Ureter (tissue), 1 donor: Measurements from ENCODE around the gene IFT88. TPM values are rescaled to one million over a fixed set of nuclear protein-coding genes. Genes with fewer than 3 reads are reported as not detected.

Source experiments
- DNase-seq: peaks from one replicate; pipeline ENCODE4 v3.0.0-alpha.2; 2020; ENCODE audit warnings: low spot score
- total RNA-seq: library from RNA; stranded (reverse); gene quantifications from one replicate; pipeline ENCODE4 v1.2.4, GENCODE V29; 2023
- donor health status: DM: yes; HTN: yes; CAD: no.

The IFT88 gene
- total RNA-seq, 1 donor from 2014 or later: 20.7 TPM

DNA sequence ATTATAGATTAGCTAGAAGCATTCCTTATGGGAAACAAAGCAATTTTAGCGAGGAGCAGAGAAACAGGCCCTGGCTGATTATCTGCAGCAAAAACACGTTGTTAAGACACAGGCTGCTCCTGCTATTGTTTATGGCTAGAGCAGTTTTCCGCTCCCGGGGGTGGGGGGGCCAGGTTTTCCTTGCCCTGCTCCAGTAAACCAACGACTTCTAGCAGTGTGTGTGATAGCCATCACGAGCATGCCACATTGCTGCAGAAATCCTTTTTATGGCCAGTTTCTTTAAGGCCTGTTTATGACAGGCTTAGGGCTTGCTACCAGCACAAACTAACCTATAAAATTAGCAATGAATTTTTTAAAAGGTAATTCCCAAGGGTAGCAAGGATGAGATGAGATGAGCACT lies 118.1 kb downstream of the IFT88 start:
- no peak for DNase-seq

DNA sequence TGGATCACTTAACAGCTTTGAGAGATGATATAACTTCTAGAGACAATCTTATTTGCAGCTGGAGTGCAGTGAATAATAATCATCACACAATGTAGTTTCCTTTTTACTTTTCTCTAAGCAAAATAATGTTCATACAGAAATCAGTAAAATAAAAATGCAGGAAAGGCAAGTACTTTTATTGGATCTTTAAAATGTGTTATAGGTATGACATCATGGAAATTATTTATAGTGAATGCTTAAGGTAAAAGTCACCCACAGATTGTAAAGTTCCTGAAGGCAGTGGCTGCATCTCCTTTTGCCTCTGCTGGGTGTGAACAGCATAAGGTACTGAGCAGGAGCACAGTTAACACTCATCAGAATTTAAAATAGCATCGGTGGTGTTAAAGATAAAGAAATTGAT lies 119.2 kb downstream of the IFT88 start:
- DNase-seq: no peak

DNA sequence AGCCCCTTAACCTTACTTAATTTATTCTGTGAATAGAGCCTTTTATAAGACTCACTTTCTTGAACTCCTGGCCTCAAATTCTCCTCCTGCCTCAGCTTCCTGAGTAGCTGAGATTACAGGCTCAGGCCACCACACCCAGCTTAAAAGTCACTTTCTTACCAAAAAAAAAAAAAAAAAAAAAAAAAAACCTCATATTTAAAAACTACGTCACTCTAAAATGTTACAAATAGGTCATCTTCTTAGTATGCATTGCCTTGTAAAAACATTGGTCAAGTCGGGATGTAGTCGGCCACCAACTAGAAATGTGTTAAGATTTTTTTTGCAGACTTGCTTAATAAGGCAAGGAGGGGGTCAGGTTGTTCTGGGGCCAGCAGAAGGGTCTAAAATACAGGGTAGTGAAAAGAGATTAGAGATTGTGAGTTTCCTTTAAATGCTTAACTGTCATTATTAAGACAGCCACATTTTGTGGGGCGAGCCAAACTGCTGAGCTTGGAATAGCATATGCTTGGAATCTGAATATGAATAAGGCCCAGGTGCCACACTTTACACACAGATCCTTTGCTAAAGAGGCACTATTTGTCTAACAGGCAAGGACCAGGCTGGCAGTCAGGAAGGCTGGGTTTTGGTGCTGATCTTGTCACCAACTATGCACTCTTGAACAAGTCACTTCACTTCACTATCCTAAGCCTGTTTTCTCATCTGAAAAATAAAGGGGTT lies 120.1 kb downstream of the IFT88 start:
- no peak for DNase-seq

DNA sequence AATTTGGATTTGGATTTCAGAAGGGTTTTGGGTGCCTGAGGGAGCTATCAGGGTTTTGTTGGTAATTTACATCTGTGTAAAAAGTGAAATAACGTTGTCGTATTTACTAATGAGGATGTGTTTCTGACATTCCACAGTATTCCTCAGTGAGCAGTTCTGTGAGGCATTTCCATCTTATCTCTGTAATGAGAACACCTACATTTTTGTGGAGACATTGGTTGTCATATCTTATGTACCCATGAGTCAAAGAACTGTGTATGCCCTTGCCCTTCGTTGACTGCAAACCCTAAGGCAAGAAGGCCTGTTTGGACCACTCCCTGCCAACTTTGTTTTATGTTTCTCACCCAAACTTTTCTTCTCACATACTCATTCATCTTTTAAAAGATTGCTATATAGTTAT lies 122.3 kb downstream of the IFT88 start:
- no peak for DNase-seq

DNA sequence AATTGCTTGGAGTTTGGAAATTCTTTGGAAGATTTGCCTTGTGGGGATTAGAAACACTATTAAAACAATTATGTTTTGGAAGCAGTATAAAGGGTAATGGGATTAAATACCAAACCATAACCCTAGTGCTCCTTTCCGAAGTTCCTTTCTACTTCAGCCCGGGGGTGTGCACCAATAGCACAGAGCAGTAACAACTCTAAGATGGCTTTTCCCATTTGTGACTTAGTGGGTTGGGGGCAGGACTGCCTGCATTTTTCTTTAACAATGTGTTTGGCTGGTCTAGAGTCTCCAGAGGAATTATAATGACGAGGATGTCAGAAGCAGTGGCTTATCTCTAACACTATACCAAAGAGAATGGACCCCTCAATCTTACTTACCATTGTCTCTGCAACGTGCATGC lies 124.7 kb downstream of the IFT88 start:
- DNase-seq: no peak

DNA sequence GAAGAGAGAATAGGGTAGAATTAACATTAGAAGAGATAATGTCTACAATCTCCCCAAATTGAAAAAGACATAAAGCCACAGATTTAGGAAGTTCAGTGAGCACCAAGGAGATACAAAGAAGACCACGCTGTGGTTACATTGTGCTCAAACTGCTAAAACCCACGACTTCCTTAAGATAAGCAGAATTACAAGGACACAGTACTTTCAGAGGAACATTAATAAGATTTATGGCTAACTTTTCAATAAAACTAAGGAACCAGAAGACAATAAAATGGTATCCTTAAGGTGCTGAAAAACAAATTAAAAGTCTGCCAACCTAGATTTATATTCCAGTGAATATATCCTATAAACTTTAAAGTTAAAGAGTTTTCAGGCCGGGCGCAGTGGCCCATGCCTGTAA lies 129.1 kb downstream of the IFT88 start:
- no peak for DNase-seq

DNA sequence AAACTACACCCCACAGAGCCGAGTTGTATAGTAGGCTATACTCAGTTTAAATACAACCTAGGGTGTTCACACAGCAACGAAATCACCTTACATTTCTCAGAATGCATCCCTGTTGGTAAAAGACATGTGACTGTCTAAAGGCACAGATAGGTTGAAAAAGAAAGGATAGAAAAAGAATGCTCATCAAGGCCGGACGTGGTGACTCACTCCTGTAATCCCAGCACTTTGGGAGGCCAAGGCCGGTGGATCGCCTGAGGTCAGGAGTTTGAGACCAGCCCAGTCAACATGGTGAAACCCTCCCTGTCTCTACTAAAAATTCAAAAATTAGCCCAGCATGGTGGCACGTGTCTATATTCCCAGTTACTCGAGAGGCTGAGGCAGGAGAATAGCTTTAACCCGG lies 132.8 kb downstream of the IFT88 start:
- no peak for DNase-seq

DNA sequence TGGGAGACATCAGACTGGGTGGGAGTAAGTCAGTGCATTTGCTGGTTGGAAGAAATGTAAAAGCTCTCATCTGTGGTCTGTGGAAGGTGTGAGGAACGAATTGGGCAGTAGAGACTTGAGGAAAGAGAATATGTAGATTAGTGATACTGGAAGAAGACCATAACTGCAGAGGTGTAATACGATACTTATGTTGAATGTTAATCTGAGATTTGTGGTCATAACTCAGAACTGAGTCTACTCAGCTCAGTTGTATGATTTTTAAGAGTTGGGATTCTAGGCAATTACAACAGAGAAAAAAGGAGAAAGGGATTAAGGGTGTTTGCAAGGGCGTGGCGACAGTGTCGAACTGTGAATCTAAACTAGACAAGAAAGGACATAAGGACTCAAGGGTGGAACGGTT lies 133.3 kb downstream of the IFT88 start:
- no peak for DNase-seq

DNA sequence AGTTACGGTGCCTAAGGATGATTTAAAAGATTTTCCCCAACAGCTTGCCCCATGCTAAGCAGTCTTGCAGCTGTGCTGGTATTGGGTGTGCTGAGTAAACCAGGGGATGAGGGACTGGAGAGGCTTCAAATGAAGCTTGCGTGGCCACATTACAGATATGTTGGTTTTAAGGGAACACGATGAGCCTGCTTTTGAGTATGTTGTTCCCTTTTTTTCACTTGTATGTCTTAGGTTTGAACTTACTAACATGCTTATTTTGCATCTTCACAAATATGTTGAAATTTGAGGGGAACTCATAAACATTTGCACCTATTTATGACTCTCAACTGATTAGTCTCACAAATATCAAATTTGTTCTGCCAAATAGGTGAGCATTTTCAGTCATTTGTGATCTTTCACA lies 134.5 kb downstream of the IFT88 start:
- no peak for DNase-seq

DNA sequence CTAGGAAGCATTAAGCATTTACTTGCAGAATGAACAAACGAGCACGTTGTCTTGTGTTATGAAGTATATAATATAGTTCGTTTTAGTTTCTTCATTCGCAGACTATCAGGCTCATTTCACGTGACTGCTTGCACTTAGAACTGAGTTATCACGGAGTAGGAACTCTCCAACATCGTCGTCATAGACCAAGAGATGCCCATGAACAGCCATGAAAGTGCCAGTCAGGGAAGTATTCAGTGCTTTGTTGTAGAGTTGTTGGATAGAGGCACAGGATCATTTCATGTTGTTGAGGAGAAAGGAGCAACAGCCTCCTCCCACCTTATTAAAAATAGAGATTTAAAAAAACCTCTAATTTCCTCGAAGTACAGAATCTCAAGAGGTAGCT lies 135.6 kb downstream of the IFT88 start:
- DNase-seq: no peak

DNA sequence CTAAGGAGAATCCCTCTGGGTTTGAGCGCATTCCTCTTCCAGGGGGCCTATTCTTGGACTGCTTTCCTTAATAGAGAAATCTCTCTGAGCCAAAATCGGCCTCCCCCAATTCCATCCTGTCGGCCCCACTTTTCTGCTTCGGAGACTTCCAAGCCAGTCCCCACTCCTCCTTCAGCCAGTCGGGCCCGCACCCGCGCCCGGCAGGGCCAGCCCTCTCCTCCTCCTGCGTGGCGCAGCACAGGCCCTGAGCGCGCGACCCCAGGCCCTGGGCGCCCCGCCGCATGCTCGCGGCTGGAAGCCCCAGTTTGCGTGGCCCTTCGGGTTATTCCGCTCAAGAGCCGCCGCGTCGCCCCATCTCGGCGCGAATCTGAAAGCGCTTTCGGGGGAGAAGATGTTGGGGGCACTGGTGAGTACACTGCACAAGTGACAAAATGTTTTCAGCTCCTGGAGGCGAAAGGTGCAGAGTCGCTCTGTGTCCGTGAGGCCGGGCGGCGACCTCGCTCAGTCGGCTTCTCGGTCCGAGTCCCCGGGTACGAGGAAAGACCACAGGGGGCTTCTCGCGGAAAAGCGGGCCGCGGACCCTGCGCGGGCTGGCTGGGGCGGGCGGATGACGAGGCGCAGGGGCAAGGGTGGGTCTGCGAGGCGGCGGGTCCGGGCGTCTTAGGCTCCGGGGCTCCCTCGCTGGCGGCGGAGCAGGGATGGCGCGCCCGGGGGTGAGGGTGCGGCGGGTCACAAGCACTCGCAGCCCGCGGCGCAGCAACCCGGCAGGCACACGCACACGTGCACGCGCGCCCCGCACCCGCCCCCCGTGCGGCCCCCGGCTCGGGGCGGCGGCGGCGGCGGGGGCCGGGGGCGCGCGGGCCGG lies 136.2 kb downstream of the IFT88 start, which contains the start of gene IL17D:
Gene IL17D, plus strand, starts transcription at position 785 of the 865 bp plus-strand sequence. CDS start 303 bp downstream, outside the sequence.
- no peak for DNase-seq

DNA sequence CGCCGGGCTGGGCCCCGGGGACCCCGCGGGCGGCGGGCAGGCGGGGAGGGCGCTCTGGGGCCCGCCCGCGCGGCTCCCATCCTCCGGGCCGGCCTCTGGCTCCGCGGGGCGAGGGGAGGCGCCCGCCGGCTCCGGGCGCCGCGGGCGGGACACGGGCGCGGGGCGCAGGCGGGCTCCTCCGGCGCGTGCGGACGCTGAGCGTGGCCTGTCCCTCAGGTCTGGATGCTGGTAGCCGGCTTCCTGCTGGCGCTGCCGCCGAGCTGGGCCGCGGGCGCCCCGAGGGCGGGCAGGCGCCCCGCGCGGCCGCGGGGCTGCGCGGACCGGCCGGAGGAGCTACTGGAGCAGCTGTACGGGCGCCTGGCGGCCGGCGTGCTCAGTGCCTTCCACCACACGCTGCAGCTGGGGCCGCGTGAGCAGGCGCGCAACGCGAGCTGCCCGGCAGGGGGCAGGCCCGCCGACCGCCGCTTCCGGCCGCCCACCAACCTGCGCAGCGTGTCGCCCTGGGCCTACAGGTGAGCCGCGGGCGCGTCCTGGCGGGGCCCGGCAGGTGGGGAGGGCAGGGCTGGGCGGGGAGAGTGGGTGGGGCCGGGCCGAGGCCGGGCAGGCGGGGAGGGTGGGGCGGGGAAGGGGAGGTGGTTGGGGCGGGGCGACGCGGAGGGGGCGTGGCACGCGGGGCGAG lies 137.0 kb downstream of the IFT88 start:
- DNase-seq: peak; percentile 82

DNA sequence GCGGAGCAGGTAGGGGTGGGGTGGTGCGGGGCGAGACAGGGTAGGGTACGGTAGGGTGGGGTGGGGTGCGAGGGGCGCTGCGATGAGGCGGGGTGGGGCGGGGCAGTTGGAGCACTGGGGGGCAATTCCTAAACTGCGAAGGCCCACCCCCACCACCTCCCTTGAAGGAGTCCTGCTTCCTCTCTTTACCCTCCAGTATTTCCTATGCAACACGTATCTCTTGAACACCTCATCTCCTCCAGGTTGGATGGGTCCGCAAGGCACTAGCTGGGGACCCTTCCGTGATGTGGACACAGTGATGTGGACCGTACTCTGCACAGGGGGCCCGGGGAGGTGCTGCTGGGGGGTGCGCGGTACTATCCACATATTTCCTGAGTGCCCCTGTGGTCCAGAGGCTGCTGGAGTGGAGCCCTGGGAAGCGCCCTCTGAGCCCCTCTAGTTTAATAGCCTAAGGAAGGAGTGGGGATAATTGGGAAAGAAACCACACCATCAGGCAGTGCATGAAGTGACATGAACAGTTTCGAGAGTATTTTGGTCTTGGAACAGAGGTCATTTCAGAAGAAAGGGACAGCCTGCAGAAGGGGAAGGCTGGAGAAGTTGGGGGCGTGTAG lies 137.6 kb downstream of the IFT88 start:
- no peak for DNase-seq

DNA sequence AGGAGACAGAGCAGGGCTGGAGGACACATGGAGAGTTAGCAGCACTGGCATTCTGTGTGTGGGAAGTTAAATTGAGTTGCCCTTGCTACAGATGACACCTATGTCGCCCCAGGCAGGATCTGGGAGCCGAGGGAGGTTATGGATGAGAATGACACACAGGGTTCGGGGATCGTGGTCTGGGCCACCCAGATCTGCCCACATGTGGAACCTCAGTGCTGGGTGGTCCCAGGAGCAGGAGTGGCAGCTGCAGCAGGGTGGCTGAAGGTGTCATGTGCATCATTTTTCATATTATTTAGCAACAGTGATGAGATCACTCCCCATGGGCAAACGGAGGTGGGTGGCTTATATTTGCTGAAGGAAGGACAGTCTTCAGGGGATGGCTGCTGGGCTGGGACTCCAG lies 139.7 kb downstream of the IFT88 start:
- no peak for DNase-seq

DNA sequence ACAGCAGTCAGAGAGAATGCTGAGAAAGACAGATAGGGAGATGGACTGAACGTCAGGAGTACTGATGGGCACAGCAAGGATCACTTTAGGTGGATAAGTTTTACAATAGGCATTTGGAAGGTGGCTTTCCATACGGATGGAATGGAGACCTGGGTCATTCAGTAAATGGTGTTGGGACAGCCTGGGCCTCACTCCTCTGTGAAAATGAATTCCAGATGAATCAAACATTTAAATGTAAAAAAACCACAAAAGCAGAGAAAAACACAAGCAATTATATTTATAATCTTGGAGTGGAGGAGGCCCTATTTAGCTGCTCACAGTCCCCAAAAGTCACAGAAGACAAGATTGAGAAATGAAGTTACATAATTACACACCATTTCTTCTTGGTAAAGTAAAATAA lies 141.3 kb downstream of the IFT88 start:
- DNase-seq: no peak

DNA sequence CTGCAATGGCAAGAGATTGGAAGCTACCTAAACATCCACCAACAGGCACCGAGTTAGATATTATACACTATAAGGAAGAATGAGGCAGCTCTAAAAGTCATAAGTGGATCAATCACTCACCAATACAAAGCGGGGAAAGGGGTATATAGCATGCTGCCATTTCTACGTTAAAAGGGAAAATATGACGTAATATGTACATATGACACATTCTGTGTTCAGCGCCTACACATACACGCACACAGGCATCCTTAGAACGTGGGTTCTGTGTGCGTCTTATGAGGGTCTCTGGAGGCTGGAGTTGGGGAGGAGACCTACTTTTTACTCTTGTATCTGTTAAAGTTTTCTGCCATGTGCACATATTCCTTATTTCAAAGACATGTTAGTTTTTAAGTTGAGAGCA lies 142.4 kb downstream of the IFT88 start:
- DNase-seq: no peak

DNA sequence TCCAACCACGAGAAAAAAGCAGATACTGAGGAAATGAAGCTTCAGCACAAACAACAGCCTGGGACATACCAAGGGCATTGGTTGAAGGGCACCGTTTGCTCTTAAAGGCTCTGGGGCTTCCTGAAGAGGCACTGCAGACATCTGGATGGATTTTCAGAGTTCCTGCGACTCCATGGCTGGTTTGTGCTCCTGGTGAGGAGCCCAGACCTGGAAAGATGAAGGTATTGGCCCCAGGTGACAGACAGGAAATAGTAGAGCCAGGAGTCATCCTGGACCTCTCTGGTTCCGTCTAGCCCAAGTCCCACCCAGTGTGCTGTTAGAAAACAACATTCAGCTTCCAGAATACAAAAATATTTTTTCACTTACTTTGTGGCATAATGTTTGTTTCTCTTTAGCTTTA lies 142.8 kb downstream of the IFT88 start:
- DNase-seq: no peak

DNA sequence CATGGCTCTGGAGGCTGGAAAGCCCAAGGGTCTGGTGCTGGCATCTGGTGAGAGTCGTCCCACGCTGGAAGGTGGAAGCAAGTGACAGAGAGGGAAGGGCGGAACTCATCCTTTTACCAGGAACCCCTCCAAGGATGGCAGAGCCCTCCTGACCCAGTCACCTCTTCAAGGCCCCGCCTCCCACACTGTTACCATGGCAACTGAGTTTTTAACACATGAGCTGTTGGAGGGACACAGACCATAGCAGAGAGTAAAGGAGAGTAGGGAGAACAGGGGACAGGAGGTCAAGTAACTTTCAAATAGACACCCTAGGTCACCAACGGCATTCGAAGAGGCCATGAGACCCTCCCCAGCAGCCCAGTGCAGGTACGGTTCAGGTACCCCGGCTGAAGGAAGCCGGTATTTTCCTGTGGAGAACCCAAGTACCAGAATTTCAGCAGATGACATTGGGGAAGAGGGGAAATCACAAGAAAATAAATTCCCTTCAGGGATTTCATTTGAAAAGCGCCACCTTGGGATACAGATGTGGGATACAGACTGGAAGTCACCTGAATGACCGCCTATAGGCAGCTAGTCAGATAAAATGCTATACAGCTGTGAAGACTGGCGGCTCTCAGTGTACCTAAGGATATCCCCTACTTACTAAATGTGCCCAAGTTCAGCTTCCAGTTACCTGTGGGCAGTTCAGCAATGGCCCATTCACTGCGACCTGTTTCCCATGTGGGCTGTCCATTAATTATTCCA lies 144.5 kb downstream of the IFT88 start:
- DNase-seq: no peak

DNA sequence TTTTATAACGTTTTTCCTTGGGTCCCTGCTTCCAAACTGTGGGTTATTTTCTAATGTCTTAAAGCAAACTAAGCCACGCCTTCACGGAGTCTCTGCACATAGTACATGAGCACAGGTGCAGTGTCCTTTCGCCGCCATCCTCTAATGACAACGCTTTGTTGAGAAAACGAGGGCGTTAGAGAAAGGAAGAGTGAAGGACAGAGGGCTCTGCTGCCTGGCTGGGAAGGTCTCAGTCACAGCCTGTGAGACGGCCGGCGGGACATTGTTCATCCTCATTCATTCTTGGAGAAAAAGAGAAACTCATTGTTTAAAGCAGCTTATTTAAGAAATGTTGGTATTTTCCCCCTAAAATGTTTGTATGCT lies 146.0 kb downstream of the IFT88 start:
- DNase-seq: no peak

DNA sequence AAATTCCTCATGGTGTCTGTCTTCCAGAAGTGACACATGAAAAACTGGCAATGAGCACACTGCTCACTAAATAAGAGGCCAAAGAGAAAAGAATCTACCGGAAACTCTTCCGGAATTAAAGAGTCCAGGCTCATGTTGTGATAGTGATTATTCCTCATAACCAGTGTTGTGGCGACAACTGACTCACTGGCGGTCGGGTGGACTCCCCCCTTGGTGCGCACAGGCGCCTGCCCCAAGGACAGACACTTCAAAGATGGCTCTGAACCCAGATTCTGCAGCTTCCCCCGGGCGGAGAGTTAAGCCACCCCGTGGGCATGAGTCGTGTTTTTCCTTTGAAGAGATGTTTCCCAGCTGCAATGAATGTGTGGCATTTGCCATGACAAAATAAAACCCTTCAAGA lies 146.8 kb downstream of the IFT88 start:
- DNase-seq: no peak

DNA sequence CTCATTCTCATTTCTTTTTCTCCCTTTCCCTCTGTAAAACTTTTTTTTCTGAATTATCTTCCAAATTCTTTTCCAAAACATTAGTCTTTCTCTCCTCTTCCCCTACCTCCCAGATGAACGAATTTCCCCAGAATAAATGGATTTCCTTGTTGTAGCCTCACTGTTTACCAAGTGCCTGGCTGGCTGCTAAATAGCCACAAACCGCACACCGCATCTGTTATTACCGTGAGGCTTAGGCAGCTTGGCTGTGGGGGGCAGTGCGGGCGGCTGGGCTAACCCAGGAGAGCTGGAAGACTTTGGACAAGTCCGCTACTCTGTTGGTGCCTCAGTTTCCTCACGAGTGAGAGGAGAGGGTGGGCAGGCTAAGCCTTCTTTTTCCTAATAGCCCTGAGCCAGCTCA lies 147.2 kb downstream of the IFT88 start:
- DNase-seq: no peak
